Activated naive CD4-positive, alpha-beta T cell treated with anti-CD3 and anti-CD28 coated beads for 36 hours (primary cell): ENCODE measurements around the gene HPCA. TPM values are rescaled to one million over a fixed set of nuclear protein-coding genes. Genes with fewer than 3 reads are reported as not detected.

ENCODE experiments used
- CTCF ChIA-PET: fragments of 350-600 bp; sonication (Branson Sonifier 250); formaldehyde crosslinking; loops from one replicate; lab custom pipeline; 2021; ENCODE audit warnings: antibody characterized with exemption; lab: Charles Lee
- DNase-seq: peaks from one replicate; pipeline ENCODE4 v3.0.0-alpha.2; 2020
- H3K27ac Mint-ChIP-seq: one replicate; pipeline ENCODE4 v1.8.0; 2021; ENCODE audit warnings: mild to moderate bottlenecking, mixed read lengths
- H3K27me3 Mint-ChIP-seq: one replicate; pipeline ENCODE4 v1.8.0; 2021; ENCODE audit warnings: low read depth, mixed read lengths
- H3K36me3 Mint-ChIP-seq: one replicate; pipeline ENCODE4 v1.8.0; 2021; ENCODE audit warnings: low read depth, mixed read lengths
- H3K4me1 Mint-ChIP-seq: one replicate; pipeline ENCODE4 v1.8.0; 2021; ENCODE audit warnings: low read depth, mixed read lengths
- H3K4me3 Mint-ChIP-seq: one replicate; pipeline ENCODE4 v1.8.0; 2021; ENCODE audit warnings: mild to moderate bottlenecking, moderate library complexity, mixed read lengths
- H3K9me3 Mint-ChIP-seq: one replicate; pipeline ENCODE4 v1.8.0; 2021; ENCODE audit warnings: mixed read lengths
- intact Hi-C: fragments of 100-400 bp; cut with micrococcal nuclease; formaldehyde crosslinking; loops from one replicate; pipeline ENCODE4 v1.15.1; 2023
- total RNA-seq, 2 experiments: library from RNA; stranded (reverse); gene quantifications; one replicate each; pipeline ENCODE4 v1.2.3, GENCODE V29; 2021

HPCA gene
- total RNA-seq, 2 experiments from 2014 or later: not detected

DNA sequence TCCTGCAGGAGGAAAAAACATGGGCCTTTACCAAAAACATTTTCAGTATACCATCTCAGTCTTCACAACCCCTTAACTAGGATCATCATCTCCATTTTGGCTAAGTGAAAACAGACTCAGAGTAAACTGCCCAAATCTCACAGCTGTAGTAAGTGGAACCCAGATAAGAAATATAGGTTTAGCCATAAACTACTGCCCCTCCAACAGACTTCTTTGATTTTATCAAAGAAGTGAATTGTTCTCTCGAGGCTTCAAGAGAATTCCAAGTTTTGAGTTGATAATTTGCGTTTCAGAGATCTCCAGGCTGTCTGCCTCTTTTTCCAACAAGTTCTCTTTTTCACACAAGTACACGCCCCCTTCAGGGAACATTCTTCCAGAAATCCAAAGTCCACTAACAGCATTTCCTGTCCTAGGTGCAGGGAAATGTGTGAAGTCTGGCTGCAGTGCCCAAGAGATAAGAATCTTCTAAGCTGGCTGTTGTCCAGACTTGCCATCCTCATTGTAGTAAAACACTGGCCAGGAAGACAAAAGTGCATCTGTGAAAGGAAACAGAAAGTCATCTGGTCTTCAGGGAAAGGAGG is 47.5 kb downstream of the HPCA start:
- H3K27ac Mint-ChIP-seq: no peak overlapping the region
- H3K9me3 Mint-ChIP-seq: no peaks in the 10 kb centered on the region
- intact Hi-C loops: loop anchor here (1.0 kb wide), 3 partner anchors 73 to 152 kb away; no protein-coding TSS in a partner anchor
- no peak overlapping the region for H3K4me3 Mint-ChIP-seq
- no peaks in the 10 kb centered on the region for H3K27me3 Mint-ChIP-seq
- CTCF ChIA-PET: interaction anchor here (0.8 to 6.2 kb wide), 18 partner anchors 9 to 247 kb away, joined by 3 to 84 read pairs (median 4); partner anchors contain the start of gene TRIM62
- H3K4me1 Mint-ChIP-seq: peaks cover 11% of the 10 kb centered on the region
- H3K36me3 Mint-ChIP-seq: peaks cover 11% of the 10 kb centered on the region
- no peak for DNase-seq

GRCh38 chr1:32934535-32934934 is 48.2 kb downstream of the HPCA start:
- DNase-seq: no peak
- no peaks in the 10 kb centered on the region for H3K9me3 Mint-ChIP-seq
- intact Hi-C loops: no loop called here

DNA sequence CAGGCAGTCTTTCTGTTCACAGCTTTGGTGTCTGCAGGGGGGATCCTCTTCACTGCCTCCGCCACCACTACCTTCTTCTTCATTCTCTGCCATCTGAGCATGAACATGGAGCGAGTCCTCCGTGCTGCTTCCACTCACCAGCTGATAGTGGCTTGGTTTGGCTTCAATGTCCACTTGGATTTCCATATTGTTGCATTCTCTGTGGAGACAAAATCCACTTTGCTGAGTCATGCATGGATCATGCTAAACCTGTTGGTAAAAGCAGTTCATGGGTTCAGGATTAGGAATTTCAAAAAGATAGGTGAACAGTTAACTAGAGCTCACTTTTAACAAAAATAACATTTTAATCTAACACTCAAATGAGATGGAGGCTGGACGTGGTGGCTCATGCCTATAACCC is 50.8 kb downstream of the HPCA start:
- Mint-ChIP-seq H3K4me1 (peaks cover 24% of the 10 kb centered on the region), H3K9me3 (no peaks in the 10 kb centered on the region), H3K4me3 (no peak overlapping the region), H3K27me3 (no peaks in the 10 kb centered on the region), H3K36me3 (peaks cover 13% of the 10 kb centered on the region), H3K27ac (peak overlapping the region; percentile 21)
- CTCF ChIA-PET: interaction anchor here (0.8 to 1.6 kb wide), 5 partner anchors 31 to 149 kb away, joined by 3 to 5 read pairs (median 3); no protein-coding TSS in a partner anchor
- DNase-seq: no peak
- intact Hi-C loops: loop anchor here (5.0 kb wide), 1 partner anchor 55 kb away; no protein-coding TSS in a partner anchor

More at GRCh38 chr1:32934535-32934934, 48.2 kb downstream of the HPCA start:
- Mint-ChIP-seq H3K27me3 (no peaks in the 10 kb centered on the region), H3K27ac (no peak overlapping the region), H3K36me3 (peaks cover 12% of the 10 kb centered on the region), H3K4me1 (peaks cover 14% of the 10 kb centered on the region), H3K4me3 (no peak overlapping the region)
- CTCF ChIA-PET: interaction anchor here (0.8 to 6.2 kb wide), 9 partner anchors 20 to 161 kb away, joined by 3 to 84 read pairs (median 5); no protein-coding TSS in a partner anchor

- Mint-ChIP-seq H3K4me1 (peaks cover 27% of the 10 kb centered on the region), H3K36me3 (peaks cover 36% of the 10 kb centered on the region), H3K27me3 (no peaks in the 10 kb centered on the region), H3K9me3 (no peaks in the 10 kb centered on the region), H3K4me3 (no peak overlapping the region), H3K27ac (no peak overlapping the region)
- DNase-seq: peak; percentile 30
- CTCF ChIA-PET: interaction anchor here (0.6 to 2.7 kb wide), 5 partner anchors 8 to 261 kb away, joined by 3 to 12 read pairs (median 4); no protein-coding TSS in a partner anchor
- intact Hi-C loops: loop anchor here (2.0 to 5.0 kb wide), 2 partner anchors 21 to 52 kb away; no protein-coding TSS in a partner anchor
These were observed 53.5 kb downstream of the HPCA start for GRCh38 chr1:32939655-32940371.

- Mint-ChIP-seq H3K9me3 (no peaks in the 10 kb centered on the region), H3K36me3 (peaks cover 40% of the 10 kb centered on the region), H3K27ac (no peak overlapping the region), H3K27me3 (no peaks in the 10 kb centered on the region), H3K4me3 (no peak overlapping the region), H3K4me1 (peaks cover 23% of the 10 kb centered on the region)
- no peak for DNase-seq
- intact Hi-C loops: no loop called here
- CTCF ChIA-PET: interaction anchor here (1.2 kb wide), 1 partner anchor 14 kb away, joined by 3 read pairs; no protein-coding TSS in a partner anchor
These were observed 57.9 kb downstream of the HPCA start for GRCh38 chr1:32944180-32944579.

Other genes starting within 250 kb of the HPCA start
- gene ZBTB8OS, start 235.9 kb upstream of the HPCA start, total RNA-seq: 10 to 100 TPM; 53.7 to 56.7 TPM
- gene RBBP4, start 235.3 kb upstream of the HPCA start, total RNA-seq: 100 to 1,000 TPM; 381 to 409 TPM
- gene SYNC, start 183.7 kb upstream of the HPCA start, total RNA-seq: not detected
- 100 to 1,000 TPM; 293 to 312 TPM for gene YARS1, start 69.1 kb upstream of the HPCA start, total RNA-seq
- 10 to 100 TPM; 26.1 to 31.2 TPM for gene S100PBP, start 68.8 kb upstream of the HPCA start, total RNA-seq
- not detected for gene FNDC5, start 15.6 kb upstream of the HPCA start, total RNA-seq
- 1 to 10 TPM in 1 of 2 experiments, under 1 TPM in 1; 0.84 to 1.0 TPM for gene TMEM54, start 14.9 kb downstream of the HPCA start, total RNA-seq
- gene RNF19B, start 78.3 kb downstream of the HPCA start, total RNA-seq: 10 to 100 TPM; 12.5 to 13.3 TPM
- 100 to 1,000 TPM; 311 to 328 TPM for gene AK2, start 150.4 kb downstream of the HPCA start, total RNA-seq
- gene AZIN2, start 194.7 kb downstream of the HPCA start, total RNA-seq: 1 to 10 TPM; 1.5 to 1.6 TPM